A673 (cell line): ENCODE results near the gene NECTIN1. TPM values are rescaled to one million over a fixed set of nuclear protein-coding genes. Genes with fewer than 3 reads are reported as not detected.

ENCODE experiments used
- BruUV-seq: library from RNA; stranded (reverse); fragments of 400-500 nt; replicated peaks from 2 replicates; lab custom pipeline; 2021; lab: Mats Ljungman, UMichigan
- CTCF ChIA-PET: fragments of 300-600 bp; sonication (Branson Sonifier 250); formaldehyde crosslinking; loops from one replicate; lab custom pipeline; 2022; ENCODE audit warnings: antibody characterized with exemption; lab: Charles Lee
- POLR2A ChIA-PET: fragments of 300-600 bp; sonication (Branson Sonifier 250); formaldehyde crosslinking; loops from one replicate; lab custom pipeline; 2022; ENCODE audit warnings: antibody characterized with exemption; ENCODE audit not compliant: low non-redundant PET; lab: Charles Lee
- DNase-seq: peaks from one replicate; pipeline ENCODE4 v3.0.0-alpha.2; 2015; ENCODE audit warnings: low spot score
- H3K27ac ChIP-seq: fragments of 200-600 bp; sonication (generic); 2 replicates; pipeline ENCODE4 v1.5.1; 2016; ENCODE audit warnings: mixed run types, low read depth, mild to moderate bottlenecking, mixed read lengths, antibody characterized with exemption, low read length; ENCODE audit not compliant: poor library complexity, severe bottlenecking
- H3K27me3 ChIP-seq: fragments of 200-600 bp; sonication (generic); replicated peaks from 2 replicates; pipeline ENCODE4 v1.6.1; 2017; ENCODE audit warnings: mixed run types, low read depth, mild to moderate bottlenecking, mixed read lengths, antibody characterized with exemption, low read length; ENCODE audit not compliant: insufficient read depth, poor library complexity
- H3K36me3 ChIP-seq: fragments of 200-600 bp; sonication (generic); 2 replicates; pipeline ENCODE4 v1.6.1; 2016; ENCODE audit warnings: mixed run types, mild to moderate bottlenecking, mixed read lengths, antibody characterized with exemption, low read length; ENCODE audit not compliant: insufficient read depth, poor library complexity, severe bottlenecking
- H3K4me1 ChIP-seq: fragments of 200-600 bp; sonication (generic); 2 replicates; pipeline ENCODE4 v1.6.1; 2017; ENCODE audit warnings: mixed run types, mild to moderate bottlenecking, mixed read lengths, antibody characterized with exemption, low read length; ENCODE audit not compliant: insufficient read depth, poor library complexity, severe bottlenecking
- H3K4me3 ChIP-seq: fragments of 200-600 bp; sonication (generic); 2 replicates; pipeline ENCODE4 v1.5.1; 2016; ENCODE audit warnings: low read depth, mixed run types, mild to moderate bottlenecking, mixed read lengths, low read length; ENCODE audit not compliant: poor library complexity, severe bottlenecking
- H3K9me3 ChIP-seq: fragments of 200-600 bp; sonication (generic); 2 replicates; pipeline ENCODE4 v1.6.1; 2016; ENCODE audit warnings: mixed run types, low read depth, mild to moderate bottlenecking, mixed read lengths, antibody characterized with exemption, low read length; ENCODE audit not compliant: poor library complexity, severe bottlenecking
- CTCF ChIP-seq: fragments of 300-800, 200-600 bp; sonication (generic); conservative IDR thresholded peaks from 2 replicates; pipeline ENCODE4 v1.5.1; 2017; ENCODE audit warnings: low read depth, mild to moderate bottlenecking, antibody characterized with exemption, low read length, moderate library complexity, mixed read lengths
- EZH2 ChIP-seq: fragments of 200-600 bp; sonication (generic); IDR thresholded peaks from 2 replicates; pipeline ENCODE4 v1.6.1; 2017; ENCODE audit warnings: borderline replicate concordance, low read depth, mild to moderate bottlenecking, mixed read lengths, antibody characterized with exemption, low read length; ENCODE audit not compliant: poor library complexity, severe bottlenecking
- intact Hi-C: fragments of 100-400 bp; cut with micrococcal nuclease; formaldehyde crosslinking; loops from one replicate; pipeline ENCODE4 v1.10.0; 2022; ENCODE audit not compliant: unreplicated experiment
- total RNA-seq: library from RNA; stranded (reverse); gene quantifications from 2 replicates; pipeline ENCODE4 v1.2.3, GENCODE V29; 2021

The NECTIN1 gene
- total RNA-seq, 1 experiment from 2014 or later: 10.1 TPM

- H3K4me3 ChIP-seq: no peak overlapping the region
- peaks cover 8% of the 10 kb centered on the region for H3K9me3 ChIP-seq
- CTCF ChIA-PET: no interaction called here
- intact Hi-C loops: no loop called here
- peaks cover 15% of the 10 kb centered on the region for H3K27me3 ChIP-seq
- DNase-seq: no peak
- no TSS peak for BruUV-seq
- H3K4me1 ChIP-seq: no peaks in the 10 kb centered on the region
- no peaks in the 10 kb centered on the region for H3K36me3 ChIP-seq
- POLR2A ChIA-PET: no interaction called here
- no peak overlapping the region for H3K27ac ChIP-seq
- TF ChIP-seq EZH2 (no peak), CTCF (no peak)
Observed at GRCh38 chr11:119771172-119771770, 42.3 kb upstream of the NECTIN1 start.

- no peaks in the 10 kb centered on the region for H3K4me1 ChIP-seq
- H3K4me3 ChIP-seq: no peak overlapping the region
- H3K36me3 ChIP-seq: no peaks in the 10 kb centered on the region
- intact Hi-C loops: no loop called here
- H3K27ac ChIP-seq: no peak overlapping the region
- no peak for DNase-seq
- no TSS peak for BruUV-seq
- peaks cover 8% of the 10 kb centered on the region for H3K9me3 ChIP-seq
- ChIA-PET POLR2A (no interaction called here), CTCF (no interaction called here)
- TF ChIP-seq EZH2 (no peak), CTCF (no peak)
- H3K27me3 ChIP-seq: peaks cover 6% of the 10 kb centered on the region
Observed at GRCh38 chr11:119765628-119766027, 36.6 kb upstream of the NECTIN1 start.

GRCh38 chr11:119764108-119764868, 35.3 kb upstream of the NECTIN1 start:
- no TSS peak for BruUV-seq
- POLR2A ChIA-PET: no interaction called here
- TF ChIP-seq EZH2: no peak
- TF ChIP-seq CTCF: no peak

More at GRCh38 chr11:119764108-119764868, 35.3 kb upstream of the NECTIN1 start:
- no peak overlapping the region for H3K27ac ChIP-seq
- no peak overlapping the region for H3K4me3 ChIP-seq
- CTCF ChIA-PET: no interaction called here
- intact Hi-C loops: no loop called here
- H3K36me3 ChIP-seq: no peaks in the 10 kb centered on the region
- no peak for DNase-seq
- H3K27me3 ChIP-seq: peaks cover 6% of the 10 kb centered on the region
- H3K4me1 ChIP-seq: peaks cover under 1% of the 10 kb centered on the region
- peaks cover 8% of the 10 kb centered on the region for H3K9me3 ChIP-seq
